GM23338 (cell line): ENCODE results near the gene LGALS16. TPM values are rescaled to one million over a fixed set of nuclear protein-coding genes. Genes with fewer than 3 reads are reported as not detected.

Experiments used
- ATAC-seq: fragments of 200-7000 bp; cut with Tn5 transposase; 3 replicates; pipeline ENCODE4 v1.9.1; 2020
- DNase-seq: peaks from one replicate; pipeline ENCODE4 v3.0.0-alpha.2; 2015; ENCODE audit warnings: low spot score
- H2AFZ ChIP-seq: fragments of 200-600 bp; sonication (generic); 2 replicates; pipeline ENCODE4 v1.8.0; 2016; ENCODE audit warnings: antibody characterized with exemption, mild to moderate bottlenecking, moderate library complexity
- H3F3A ChIP-seq: fragments of 200-600 bp; sonication (generic); replicated peaks from 2 replicates; pipeline ENCODE4 v1.8.0; 2017; ENCODE audit warnings: antibody characterized with exemption, mixed run types, low read depth
- H3K27ac ChIP-seq: fragments of 200-600 bp; sonication (generic); 2 replicates; pipeline ENCODE4 v1.6.1; 2016; ENCODE audit warnings: low read depth
- H3K27me3 ChIP-seq: fragments of 200-600 bp; sonication (generic); 2 replicates; pipeline ENCODE4 v1.8.0; 2016; ENCODE audit warnings: mild to moderate bottlenecking, mixed run types, moderate library complexity; ENCODE audit not compliant: insufficient read depth
- H3K36me3 ChIP-seq: fragments of 200-600 bp; sonication (generic); 2 replicates; pipeline ENCODE4 v1.8.0; 2016; ENCODE audit warnings: mild to moderate bottlenecking; ENCODE audit not compliant: insufficient read depth
- H3K4me1 ChIP-seq: fragments of 200-600 bp; sonication (generic); 2 replicates; pipeline ENCODE4 v1.8.0; 2016; ENCODE audit warnings: mild to moderate bottlenecking, moderate library complexity; ENCODE audit not compliant: insufficient read depth
- H3K4me2 ChIP-seq: fragments of 200-600 bp; sonication (generic); 2 replicates; pipeline ENCODE4 v1.7.1; 2017; ENCODE audit warnings: mixed run types
- H3K4me3 ChIP-seq: fragments of 200-600 bp; sonication (generic); 2 replicates; pipeline ENCODE4 v1.6.1; 2016; ENCODE audit warnings: mixed run types
- H3K79me2 ChIP-seq: fragments of 200-600 bp; sonication (generic); replicated peaks from 2 replicates; pipeline ENCODE4 v1.8.0; 2017; ENCODE audit warnings: mild to moderate bottlenecking; ENCODE audit not compliant: insufficient read depth
- H3K9me2 ChIP-seq: fragments of 200-600 bp; sonication (generic); 2 replicates; pipeline ENCODE4 v1.8.0; 2017; ENCODE audit not compliant: insufficient read depth
- H4K20me1 ChIP-seq: fragments of 200-600 bp; sonication (generic); replicated peaks from 2 replicates; pipeline ENCODE4 v1.8.0; 2017; ENCODE audit warnings: mild to moderate bottlenecking; ENCODE audit not compliant: insufficient read depth
- H3K27ac Mint-ChIP-seq: 2 replicates; pipeline ENCODE4 v1.8.0; 2020; ENCODE audit warnings: inconsistent platforms, mild to moderate bottlenecking, moderate library complexity, mixed read lengths
- H3K27me3 Mint-ChIP-seq: 3 replicates; pipeline ENCODE4 v1.8.0; 2022; ENCODE audit warnings: low read depth, mild to moderate bottlenecking, moderate library complexity, mixed read lengths, inconsistent platforms; ENCODE audit not compliant: insufficient read depth, poor library complexity
- H3K36me3 Mint-ChIP-seq: 3 replicates; pipeline ENCODE4 v1.8.0; 2021; ENCODE audit warnings: low read depth, mild to moderate bottlenecking, inconsistent platforms, moderate library complexity, mixed read lengths
- H3K4me1 Mint-ChIP-seq: 3 replicates; pipeline ENCODE4 v1.8.0; 2020; ENCODE audit warnings: mild to moderate bottlenecking, inconsistent platforms, mixed read lengths
- H3K4me3 Mint-ChIP-seq: 3 replicates; pipeline ENCODE4 v1.8.0; 2021; ENCODE audit warnings: moderate library complexity, mild to moderate bottlenecking, inconsistent platforms, mixed read lengths
- H3K9me3 Mint-ChIP-seq: 3 replicates; pipeline ENCODE4 v1.8.0; 2020; ENCODE audit warnings: moderate library complexity, mild to moderate bottlenecking, inconsistent platforms, mixed read lengths
- ETS1 ChIP-seq: IDR thresholded peaks from 2 replicates; pipeline ENCODE4 v1.6.1; 2016; ENCODE audit warnings: antibody characterized with exemption
- EZH2 ChIP-seq: fragments of 200-600 bp; sonication (generic); IDR thresholded peaks from one replicate; pipeline ENCODE4 v1.8.0; 2017; ENCODE audit warnings: antibody characterized with exemption, mild to moderate bottlenecking, low read depth; ENCODE audit not compliant: unreplicated experiment
- NANOG ChIP-seq: IDR thresholded peaks from 2 replicates; pipeline ENCODE4 v1.6.1; 2016; ENCODE audit warnings: antibody characterized with exemption, borderline replicate concordance
- POLR2AphosphoS5 ChIP-seq: IDR thresholded peaks from 2 replicates; pipeline ENCODE4 v1.6.1; 2016; ENCODE audit warnings: antibody characterized with exemption, low read depth
- REST ChIP-seq: IDR thresholded peaks from one replicate; pipeline ENCODE4 v1.6.1; 2018; ENCODE audit warnings: antibody characterized with exemption; ENCODE audit not compliant: unreplicated experiment
- STAT1 ChIP-seq: IDR thresholded peaks from one replicate; pipeline ENCODE4 v1.6.1; 2016; ENCODE audit warnings: antibody characterized with exemption; ENCODE audit not compliant: unreplicated experiment
- ZNF114 ChIP-seq: fragments of 250-450 bp; sonication (Bioruptor Pico); IDR thresholded peaks from 2 replicates; pipeline ENCODE4 v1.5.0; 2020; ENCODE audit warnings: mild to moderate bottlenecking, moderate library complexity
- ZNF331 ChIP-seq: fragments of 250-450 bp; sonication (Bioruptor Pico); IDR thresholded peaks from 2 replicates; pipeline ENCODE4 v1.5.0; 2020; ENCODE audit warnings: low read depth, mild to moderate bottlenecking, moderate library complexity
- ZNF462 ChIP-seq: fragments of 250-450 bp; sonication (Bioruptor Pico); IDR thresholded peaks from 2 replicates; pipeline ENCODE4 v1.5.0; 2020; ENCODE audit warnings: mild to moderate bottlenecking, moderate library complexity
- polyA plus RNA-seq: library from polyadenylated mRNA; unstranded; fragments of >200 nt; fragmentation: Nextera tagmentation; extraction: Ambion mirVana; gene quantifications from 2 replicates; pipeline ENCODE4 v1.2.1, GENCODE V29; 2016
- total RNA-seq: library from RNA; depleted of rRNA; stranded (reverse); fragments of >200 nt; shearing (Covaris generic); gene quantifications from 2 replicates; pipeline ENCODE4 v1.2.3, GENCODE V29; 2014

Gene LGALS16
- total and polyA plus RNA-seq, 2 experiments from 2014 or later = not detected

GRCh38 chr19:39705578-39706188 is 50.0 kb downstream of the LGALS16 start (continued):
- TF ChIP-seq ZNF462 (CRISPR knock-in tag) = no peak
- TF ChIP-seq POLR2AphosphoS5 = no peak
- no peak for TF ChIP-seq ZNF114 (CRISPR knock-in tag)
- TF ChIP-seq STAT1 = no peak
- no peak for TF ChIP-seq ZNF331
- TF ChIP-seq NANOG = no peak
- no peak for TF ChIP-seq ETS1

GRCh38 chr19:39708594-39708993 is 52.9 kb downstream of the LGALS16 start:
- ATAC-seq = no peak
- Histone ChIP-seq H3K4me2 (no peak overlapping the region), H3K27me3 (no peaks in the 10 kb centered on the region; the same call in 1 of the 2 replicates), H4K20me1 (no peaks in the 10 kb centered on the region), H3K4me1 (no peaks in the 10 kb centered on the region), H3K9me2 (no peaks in the 10 kb centered on the region), H3K4me3 (no peak overlapping the region), H3K79me2 (no peaks in the 10 kb centered on the region), H2AFZ (no peak overlapping the region), H3K27ac (no peak overlapping the region), H3K36me3 (no peaks in the 10 kb centered on the region), H3F3A (no peaks in the 10 kb centered on the region)
- H3K4me3 Mint-ChIP-seq = no peak overlapping the region
- H3K4me1 Mint-ChIP-seq = no peaks in the 10 kb centered on the region
- H3K9me3 Mint-ChIP-seq = peaks cover 7% of the 10 kb centered on the region; the same call in 1 of the 3 replicates
- H3K36me3 Mint-ChIP-seq = no peaks in the 10 kb centered on the region
- H3K27ac Mint-ChIP-seq = no peak overlapping the region
- DNase-seq = no peak
- H3K27me3 Mint-ChIP-seq = peaks cover 4% of the 10 kb centered on the region
- no peak for TF ChIP-seq EZH2
- no peak for TF ChIP-seq REST
- no peak for TF ChIP-seq STAT1
